ENCODE measurements around the gene COG1. TPM values are rescaled to one million over a fixed set of nuclear protein-coding genes. Genes with fewer than 3 reads are reported as not detected.

The COG1 gene
- total and polyA plus RNA-seq, 12 donors: 27.1 to 97.2 (median 58.0) TPM

GRCh38 chr17:73257516-73257915, 64.7 kb downstream of the COG1 start:
- DNase-seq: no peak
- 84 to 85% methylated on average over 6 of the region's 6 CpGs for WGBS, 2 donors
- Histone ChIP-seq H3K36me3 (no peaks in the 10 kb centered on the region), H3K27me3 (no peaks in the 10 kb centered on the region), H3K9me3 (no peaks in the 10 kb centered on the region), H3K4me3 (no peak overlapping the region), H3K27ac (no peak overlapping the region), H3K4me1 (peaks cover 0 to 8% (median under 1%) of the 10 kb centered on the region in 9 donors)
- no peak for TF ChIP-seq CTCF (IDR thresholded peaks at IDR 0.05)
- intact Hi-C loops (cut with DNase I): loop anchor here in 6 of 10 donors (2.0 to 10.0 kb wide), 3 partner anchors 55 to 533 kb away; partner anchors contain the start of gene CDC42EP4 (in 2 of the 6)
- ATAC-seq: no peak

Other genes starting within 250 kb of the COG1 start
- gene SLC39A11, start 100.4 kb upstream of the COG1 start, total RNA-seq: 10 to 100 TPM in 1 of 10 donors, 1 to 10 TPM in 9; 3.9 to 11.3 (median 7.1) TPM
- 1 to 10 TPM; 2.4 to 4.5 TPM for gene SLC39A11, start 100.4 kb upstream of the COG1 start, polyA plus RNA-seq
- gene SSTR2, start 28.0 kb upstream of the COG1 start, total RNA-seq: 1 to 10 TPM in 2 of 10 donors, under 1 TPM in 8; 0.04 to 1.2 (median 0.44) TPM
- under 1 TPM; 0.16 to 0.37 TPM for gene SSTR2, start 28.0 kb upstream of the COG1 start, polyA plus RNA-seq
- not detected for gene CPSF4L, start 68.8 kb downstream of the COG1 start, total RNA-seq
- gene CPSF4L, start 68.8 kb downstream of the COG1 start, polyA plus RNA-seq: not detected
- gene CDC42EP4, start 118.9 kb downstream of the COG1 start, total RNA-seq: 10 to 100 TPM; 22.0 to 87.6 (median 32.1) TPM
- gene CDC42EP4, start 118.9 kb downstream of the COG1 start, polyA plus RNA-seq: 10 to 100 TPM; 18.6 to 32.8 TPM